A549 (cell line): ENCODE measurements around the gene DIAPH1.

Source experiments
- BHLHE40 ChIP-seq: IDR thresholded peaks from 2 replicates; pipeline ENCODE4 v1.6.1; 2012; ENCODE audit warnings: low read depth, low read length, inconsistent platforms
- CBX8 ChIP-seq: fragments of 200-600 bp; sonication (generic); IDR thresholded peaks from 2 replicates; pipeline ENCODE4 v1.6.1; 2016
- CEBPB ChIP-seq, 2 experiments: fragments of >200 bp in 1 of 2; sonication (Bioruptor Twin) in 1 of 2; formaldehyde crosslinking in 1 of 2; IDR thresholded peaks; 2 replicates each; pipeline ENCODE4 v1.6.1; 2012 to 2016
- KDM1A ChIP-seq: fragments of 200-600 bp; sonication (generic); IDR thresholded peaks from 2 replicates; pipeline ENCODE4 v1.6.1; 2016; ENCODE audit warnings: low read depth, mild to moderate bottlenecking
- POLR2AphosphoS2 ChIP-seq: conservative IDR thresholded peaks from 2 replicates; pipeline ENCODE4 v1.6.1; 2012; ENCODE audit warnings: low read length, improper control_type of control experiment, inconsistent platforms
- ZFP36 ChIP-seq: fragments of 450-650 bp; IDR thresholded peaks from 2 replicates; pipeline ENCODE4 v1.6.1; 2014; ENCODE audit warnings: borderline replicate concordance; ENCODE audit not compliant: partially characterized antibody
- TF ChIP-seq, protein P1 (sequence below): fragments of >200 bp; sonication (Bioruptor Twin); formaldehyde crosslinking; IDR thresholded peaks from 3 replicates; pipeline ENCODE4 v1.5.1; 2016

DNA sequence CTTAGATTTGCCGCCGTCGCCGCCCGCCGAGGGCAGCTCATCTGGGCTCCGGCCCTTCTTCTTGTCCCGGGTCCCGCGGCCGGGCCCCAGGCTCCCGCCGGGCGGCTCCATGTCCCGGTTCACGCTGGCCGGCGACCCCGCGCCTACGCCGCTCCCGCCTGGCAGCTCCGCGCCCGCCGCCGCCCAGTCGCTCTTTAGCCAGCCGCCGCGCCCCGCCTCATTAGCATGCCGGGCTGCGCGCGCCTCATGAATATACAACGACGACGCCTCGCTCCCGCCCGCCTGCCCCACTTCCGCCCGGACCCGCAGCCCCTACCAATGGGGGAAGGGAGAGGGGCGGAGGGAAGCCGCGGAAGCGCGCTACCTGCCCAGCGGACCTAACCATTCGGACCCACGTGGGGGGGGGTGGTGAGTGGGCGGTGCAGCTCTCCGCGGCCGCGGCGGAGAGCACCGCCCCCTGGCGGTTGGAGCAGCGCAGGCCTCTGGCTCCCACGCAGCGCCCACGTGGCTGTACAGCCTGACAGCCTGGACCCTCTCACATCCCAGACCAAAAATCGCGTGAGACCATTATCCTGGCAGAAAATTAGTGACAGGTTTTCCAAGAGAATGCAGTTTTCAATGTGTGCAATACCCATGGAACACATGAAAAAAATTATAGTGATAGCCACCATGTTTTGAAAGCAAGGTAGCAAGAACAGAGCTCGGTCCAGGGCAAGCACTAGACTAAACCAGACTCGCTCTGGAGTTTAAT is at the start of gene DIAPH1:
- TF ChIP-seq CEBPB (IDR thresholded peaks at IDR 0.05) (no peak), ZFP36 (no peak), POLR2AphosphoS2 (no peak), BHLHE40 (peak; percentile 58; the same call in 1 of the 2 replicates), KDM1A (no peak), CBX8 (no peak)
- TF ChIP-seq, protein P1, sequence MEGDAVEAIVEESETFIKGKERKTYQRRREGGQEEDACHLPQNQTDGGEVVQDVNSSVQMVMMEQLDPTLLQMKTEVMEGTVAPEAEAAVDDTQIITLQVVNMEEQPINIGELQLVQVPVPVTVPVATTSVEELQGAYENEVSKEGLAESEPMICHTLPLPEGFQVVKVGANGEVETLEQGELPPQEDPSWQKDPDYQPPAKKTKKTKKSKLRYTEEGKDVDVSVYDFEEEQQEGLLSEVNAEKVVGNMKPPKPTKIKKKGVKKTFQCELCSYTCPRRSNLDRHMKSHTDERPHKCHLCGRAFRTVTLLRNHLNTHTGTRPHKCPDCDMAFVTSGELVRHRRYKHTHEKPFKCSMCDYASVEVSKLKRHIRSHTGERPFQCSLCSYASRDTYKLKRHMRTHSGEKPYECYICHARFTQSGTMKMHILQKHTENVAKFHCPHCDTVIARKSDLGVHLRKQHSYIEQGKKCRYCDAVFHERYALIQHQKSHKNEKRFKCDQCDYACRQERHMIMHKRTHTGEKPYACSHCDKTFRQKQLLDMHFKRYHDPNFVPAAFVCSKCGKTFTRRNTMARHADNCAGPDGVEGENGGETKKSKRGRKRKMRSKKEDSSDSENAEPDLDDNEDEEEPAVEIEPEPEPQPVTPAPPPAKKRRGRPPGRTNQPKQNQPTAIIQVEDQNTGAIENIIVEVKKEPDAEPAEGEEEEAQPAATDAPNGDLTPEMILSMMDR, result peak; percentile 97
